OCI-LY7 (cell line): Measurements from ENCODE around the gene TMEM220. TPM values are rescaled to one million over a fixed set of nuclear protein-coding genes. Genes with fewer than 3 reads are reported as not detected.

Source experiments
- BruUV-seq: library from RNA; stranded (reverse); fragments of 400-500 nt; replicated peaks from 2 replicates; lab custom pipeline; 2021; lab: Mats Ljungman, UMichigan
- CTCF ChIA-PET: fragments of 300-600 bp; sonication (Branson Sonifier 250); formaldehyde crosslinking; loops from one replicate; lab custom pipeline; 2022; ENCODE audit warnings: antibody characterized with exemption; ENCODE audit not compliant: unreplicated experiment; lab: Charles Lee
- POLR2A ChIA-PET: fragments of 300-600 bp; sonication (Branson Sonifier 250); formaldehyde crosslinking; loops from one replicate; lab custom pipeline; 2022; ENCODE audit warnings: antibody characterized with exemption; lab: Charles Lee
- DNase-seq: peaks from one replicate; pipeline ENCODE4 v3.0.0-alpha.2; 2015; ENCODE audit warnings: low spot score
- H2AFZ ChIP-seq: fragments of 200-600 bp; sonication (generic), shearing (Covaris generic); 2 replicates; pipeline ENCODE4 v1.6.1; 2014; ENCODE audit warnings: mild to moderate bottlenecking, antibody characterized with exemption, low read length, moderate library complexity
- H3K27ac ChIP-seq: fragments of 200-600 bp; sonication (generic); 2 replicates; pipeline ENCODE4 v1.5.1; 2014; ENCODE audit warnings: mixed run types, low read depth, mild to moderate bottlenecking, moderate library complexity, low read length, inconsistent platforms; ENCODE audit not compliant: poor library complexity, severe bottlenecking
- H3K36me3 ChIP-seq: fragments of 200-600 bp; sonication (generic); 2 replicates; pipeline ENCODE4 v1.6.1; 2014; ENCODE audit warnings: mild to moderate bottlenecking, antibody characterized with exemption, low read length, moderate library complexity, mixed read lengths; ENCODE audit not compliant: insufficient read depth
- H3K4me1 ChIP-seq: fragments of 200-600 bp; sonication (generic); 2 replicates; pipeline ENCODE4 v1.5.1; 2014; ENCODE audit warnings: mild to moderate bottlenecking, low read length; ENCODE audit not compliant: insufficient read depth, poor library complexity, severe bottlenecking
- H3K4me2 ChIP-seq: fragments of 200-600 bp; sonication (generic); 2 replicates; pipeline ENCODE4 v1.6.1; 2014; ENCODE audit warnings: mild to moderate bottlenecking, low read length
- H3K4me3 ChIP-seq: fragments of 200-600 bp; sonication (generic); 2 replicates; pipeline ENCODE4 v1.5.1; 2014; ENCODE audit warnings: mild to moderate bottlenecking, low read depth, low read length; ENCODE audit not compliant: poor library complexity, severe bottlenecking
- H3K79me2 ChIP-seq: fragments of 200-600 bp; sonication (generic); 2 replicates; pipeline ENCODE4 v1.6.1; 2016; ENCODE audit warnings: low read depth, mild to moderate bottlenecking, low read length, moderate library complexity, mixed read lengths; ENCODE audit not compliant: insufficient read depth
- H3K9me2 ChIP-seq: fragments of 200-600 bp; sonication (generic); 2 replicates; pipeline ENCODE4 v1.6.1; 2016; ENCODE audit warnings: mild to moderate bottlenecking, low read length, mixed read lengths; ENCODE audit not compliant: insufficient read depth
- H3K9me3 ChIP-seq: fragments of 200-600 bp; sonication (generic); 2 replicates; pipeline ENCODE4 v1.6.1; 2014; ENCODE audit warnings: mild to moderate bottlenecking, mixed run types, low read length, mixed read lengths
- H4K20me1 ChIP-seq: fragments of 200-600 bp; sonication (generic); 2 replicates; pipeline ENCODE4 v1.6.1; 2014; ENCODE audit warnings: mild to moderate bottlenecking, antibody characterized with exemption, low read length, moderate library complexity, mixed read lengths; ENCODE audit not compliant: insufficient read depth
- CTCF ChIP-seq: fragments of 200-600 bp; sonication (generic); conservative IDR thresholded peaks from 2 replicates; pipeline ENCODE4 v1.5.1; 2014; ENCODE audit warnings: mild to moderate bottlenecking, antibody characterized with exemption, low read length, moderate library complexity, mixed read lengths
- EZH2phosphoT487 ChIP-seq: fragments of 200-600 bp; sonication (generic); IDR thresholded peaks from 2 replicates; pipeline ENCODE4 v1.6.1; 2018; ENCODE audit warnings: low read depth, borderline replicate concordance, mild to moderate bottlenecking, mixed run types, antibody characterized with exemption, low read length, moderate library complexity, mixed read lengths
- intact Hi-C: fragments of 100-400 bp; cut with micrococcal nuclease; formaldehyde crosslinking; loops from one replicate; pipeline ENCODE4 v1.10.0; 2022; ENCODE audit not compliant: unreplicated experiment
- total RNA-seq, 2 experiments: library from RNA; depleted of rRNA in 1 of 2; stranded (reverse); fragments of >200 nt in 1 of 2; shearing (Covaris generic) in 1 of 2; gene quantifications; 2 replicates each; pipeline ENCODE4 v1.2.3, GENCODE V29; 2014 to 2022

Gene TMEM220
- total RNA-seq, 2 experiments from 2014 or later = not detected

- DNase-seq = no peak
- no peaks in the 10 kb centered on the region for H3K9me2 ChIP-seq
- intact Hi-C loops = no loop called here
- TF ChIP-seq EZH2phosphoT487 (no peak), CTCF (no peak)
- BruUV-seq = no TSS peak
- H3K4me2 ChIP-seq = no peak overlapping the region
- no peak overlapping the region for H3K4me3 ChIP-seq
- no peak overlapping the region for H3K27ac ChIP-seq
- no peaks in the 10 kb centered on the region for H4K20me1 ChIP-seq
- H3K79me2 ChIP-seq = no peaks in the 10 kb centered on the region
- H3K4me1 ChIP-seq = no peaks in the 10 kb centered on the region
- H3K9me3 ChIP-seq = no peaks in the 10 kb centered on the region
- no peaks in the 10 kb centered on the region for H3K36me3 ChIP-seq
- ChIA-PET CTCF (no interaction called here), POLR2A (interaction anchor here (1.0 kb wide), 1 partner anchor 23 kb away, joined by 3 read pairs; no protein-coding TSS in a partner anchor)
- no peak overlapping the region for H2AFZ ChIP-seq
These were observed 11.3 kb downstream of the TMEM220 start for GRCh38 chr17:10718547-10718946.

GRCh38 chr17:10716218-10716617 lies 13.6 kb downstream of the TMEM220 start:
- Histone ChIP-seq H2AFZ (no peak overlapping the region), H3K4me1 (no peaks in the 10 kb centered on the region), H3K9me2 (no peaks in the 10 kb centered on the region), H3K4me2 (no peak overlapping the region), H3K27ac (no peak overlapping the region), H3K9me3 (no peaks in the 10 kb centered on the region), H3K79me2 (no peaks in the 10 kb centered on the region), H3K4me3 (no peak overlapping the region), H4K20me1 (no peaks in the 10 kb centered on the region), H3K36me3 (peaks cover 15% of the 10 kb centered on the region)
- DNase-seq = no peak
- ChIA-PET CTCF (no interaction called here), POLR2A (no interaction called here)
- no TSS peak for BruUV-seq
- intact Hi-C loops = no loop called here
- TF ChIP-seq EZH2phosphoT487 (no peak), CTCF (no peak)

- Histone ChIP-seq H3K36me3 (peaks cover 37% of the 10 kb centered on the region), H3K79me2 (no peaks in the 10 kb centered on the region), H3K9me3 (no peaks in the 10 kb centered on the region), H4K20me1 (no peaks in the 10 kb centered on the region), H3K9me2 (no peaks in the 10 kb centered on the region), H3K4me2 (no peak overlapping the region), H3K4me3 (no peak overlapping the region), H3K4me1 (no peaks in the 10 kb centered on the region), H3K27ac (no peak overlapping the region), H2AFZ (no peak overlapping the region)
- ChIA-PET POLR2A (no interaction called here), CTCF (no interaction called here)
- BruUV-seq = no TSS peak
- TF ChIP-seq EZH2phosphoT487 (no peak), CTCF (no peak)
- no peak for DNase-seq
- intact Hi-C loops = no loop called here
These were observed 16.5 kb downstream of the TMEM220 start for GRCh38 chr17:10713318-10713717.
